22Rv1 (cell line): ENCODE data around the gene AGBL1.

ENCODE experiments used
- CTCF ChIP-seq: fragments of 450-650 bp; IDR thresholded peaks from 2 replicates; pipeline ENCODE4 v1.5.1; 2017; ENCODE audit warnings: mild to moderate bottlenecking
- ZFX ChIP-seq: fragments of 450-650 bp; IDR thresholded peaks from 2 replicates; pipeline ENCODE4 v1.6.1; 2017; ENCODE audit warnings: antibody characterized with exemption, borderline replicate concordance

- TF ChIP-seq CTCF, result no peak
- no peak for TF ChIP-seq ZFX
Observed at GRCh38 chr15:87034886-87035285, 955.2 kb downstream of the AGBL1 start.
